GDM1 (cell line): ENCODE results near the gene ADRM1.
A peak's percentile ranks its signal among the peaks of the same experiment; 100 is the strongest.

ENCODE experiments used
- DNase-seq: peaks from one replicate; lab custom pipeline; 2025; lab: John Stamatoyannopoulos, UW

Gene ADRM1

GRCh38 chr20:62302341-62303061 is at the start of gene ADRM1:
TSS of gene ADRM1 (plus strand) at chr20:62302997. CDS start at chr20:62303569, 572 bp downstream.
- DNase-seq = peak; percentile 96

- no peak for DNase-seq
Measured at GRCh38 chr20:62253398-62253797, 49.4 kb upstream of the ADRM1 start.

GRCh38 chr20:62254021-62254724 is 48.6 kb upstream of the ADRM1 start:
- no peak for DNase-seq

GRCh38 chr20:62255976-62256375 is 46.8 kb upstream of the ADRM1 start:
- DNase-seq = no peak

- no peak for DNase-seq
Measured at GRCh38 chr20:62258499-62259293, 44.1 kb upstream of the ADRM1 start.

- DNase-seq = no peak
Measured at GRCh38 chr20:62259294-62259565, 43.6 kb upstream of the ADRM1 start.

GRCh38 chr20:62262064-62262463 is 40.7 kb upstream of the ADRM1 start:
- DNase-seq = no peak

- no peak for DNase-seq
Measured at GRCh38 chr20:62263396-62263795, 39.4 kb upstream of the ADRM1 start.

- DNase-seq = no peak
Measured at GRCh38 chr20:62265365-62265764, 37.4 kb upstream of the ADRM1 start.

- no peak for DNase-seq
Measured at GRCh38 chr20:62266340-62266739, 36.5 kb upstream of the ADRM1 start.

- DNase-seq = no peak
Measured at GRCh38 chr20:62266851-62267250, 35.9 kb upstream of the ADRM1 start.

- no peak for DNase-seq
Measured at GRCh38 chr20:62267543-62267942, 35.3 kb upstream of the ADRM1 start.

GRCh38 chr20:62268228-62268900 is 34.4 kb upstream of the ADRM1 start:
- DNase-seq = no peak

- DNase-seq = no peak
Measured at GRCh38 chr20:62269378-62269777, 33.4 kb upstream of the ADRM1 start.

- no peak for DNase-seq
Measured at GRCh38 chr20:62269871-62270270, 32.9 kb upstream of the ADRM1 start.

GRCh38 chr20:62272200-62272599 is 30.6 kb upstream of the ADRM1 start:
- no peak for DNase-seq

GRCh38 chr20:62273416-62273815 is 29.4 kb upstream of the ADRM1 start:
- DNase-seq = no peak

GRCh38 chr20:62274332-62274950 is 28.4 kb upstream of the ADRM1 start:
- DNase-seq = no peak

GRCh38 chr20:62275219-62275618 is 27.6 kb upstream of the ADRM1 start:
- DNase-seq = no peak

GRCh38 chr20:62276439-62276838 is 26.4 kb upstream of the ADRM1 start:
- DNase-seq = no peak

GRCh38 chr20:62277253-62277652 is 25.5 kb upstream of the ADRM1 start:
- DNase-seq = no peak

GRCh38 chr20:62280303-62280702 is 22.5 kb upstream of the ADRM1 start:
- DNase-seq = no peak
